PC-3 (cell line): Measurements from ENCODE around the gene NLGN4X.

Experiments used
- EZH2 ChIP-seq: fragments of 300-600 bp; sonication (generic); IDR thresholded peaks from one replicate; pipeline ENCODE4 v1.6.1; 2017; ENCODE audit warnings: antibody characterized with exemption, mild to moderate bottlenecking, low read length; ENCODE audit not compliant: unreplicated experiment
- EZH2phosphoT487 ChIP-seq: fragments of 300-600 bp; sonication (generic); IDR thresholded peaks from 2 replicates; pipeline ENCODE4 v1.6.1; 2018; ENCODE audit warnings: mild to moderate bottlenecking, antibody characterized with exemption, low read length, borderline replicate concordance

DNA sequence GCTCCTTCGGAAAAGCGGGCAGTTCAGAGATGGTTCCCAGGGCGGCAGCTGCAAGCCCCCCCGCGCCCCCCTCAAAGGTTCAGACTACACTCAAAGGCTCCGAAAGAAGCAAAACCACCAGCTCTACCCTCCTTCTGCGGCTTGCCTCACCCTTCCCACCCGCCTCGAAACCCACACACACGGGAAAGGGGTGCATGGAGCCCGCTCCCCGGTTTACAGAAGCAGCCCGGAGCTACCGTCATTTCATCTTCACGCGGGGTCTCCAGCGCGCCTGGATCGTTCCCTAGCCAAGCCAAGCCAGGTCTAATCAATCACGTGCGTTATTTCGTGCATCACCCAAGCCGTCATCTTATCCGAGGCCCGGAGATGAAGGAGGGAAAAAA, 1.2 kb downstream of the NLGN4X start:
- TF ChIP-seq EZH2 = no peak
- TF ChIP-seq EZH2phosphoT487 = no peak
